GM23248 (cell line): ENCODE data around the gene PARVB.

Experiments used
- EZH2 ChIP-seq: fragments of 200-600 bp; sonication (generic); IDR thresholded peaks from 2 replicates; pipeline ENCODE4 v1.6.1; 2018; ENCODE audit warnings: antibody characterized with exemption, mild to moderate bottlenecking; ENCODE audit not compliant: insufficient read depth, poor library complexity, severe bottlenecking
- EZH2phosphoT487 ChIP-seq: fragments of 200-600 bp; sonication (generic); IDR thresholded peaks from 2 replicates; pipeline ENCODE4 v1.6.1; 2018; ENCODE audit warnings: antibody characterized with exemption, moderate library complexity, mild to moderate bottlenecking, low read depth; ENCODE audit not compliant: insufficient read depth

DNA sequence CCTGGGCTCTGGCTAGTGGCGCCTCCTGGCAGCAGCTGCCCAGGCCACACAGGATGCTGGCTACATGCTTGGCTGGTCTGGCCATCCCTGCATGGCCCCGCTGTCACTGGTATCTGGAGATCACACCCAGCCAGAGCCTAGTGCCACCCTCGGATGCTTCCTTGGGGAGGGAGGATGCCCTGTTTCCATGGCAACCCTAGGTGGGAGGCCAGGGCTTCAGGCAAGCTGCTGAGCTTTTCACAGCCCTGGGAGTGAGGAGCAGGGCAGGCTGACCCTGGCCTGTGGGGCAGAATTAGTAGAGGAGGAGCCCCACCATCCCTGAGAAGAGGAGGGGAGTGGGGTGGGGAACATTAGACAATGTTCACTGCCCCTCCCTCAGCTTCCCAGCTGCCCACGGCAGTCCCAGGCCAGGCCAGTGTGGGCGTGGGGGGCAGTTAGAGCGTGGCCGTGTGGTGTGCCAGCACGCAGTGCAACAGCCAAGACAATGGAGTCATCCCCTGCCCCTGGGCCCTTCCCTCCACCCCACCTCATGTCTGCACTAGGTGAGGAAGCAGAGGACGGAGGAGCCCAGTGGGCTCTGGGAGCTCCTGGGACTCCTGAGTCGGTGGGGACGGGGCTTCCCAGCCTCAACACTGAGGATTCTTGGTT is 50.4 kb downstream of the PARVB start:
- TF ChIP-seq EZH2phosphoT487 (no peak), EZH2 (no peak)
